GM13977 (cell line): Measurements from ENCODE around the gene HLF.

ENCODE experiments used
- DNase-seq: peaks from one replicate; pipeline ENCODE4 v3.0.0; 2012; ENCODE audit warnings: low spot score
- CTCF ChIP-seq: IDR thresholded peaks from 2 replicates; pipeline ENCODE4 v1.5.1; 2012; ENCODE audit warnings: mild to moderate bottlenecking, control low read depth; ENCODE audit not compliant: insufficient read depth; ENCODE audit errors: extremely low read depth, missing control alignments
- in situ Hi-C: fragments of 300-500 bp; cut with MboI; formaldehyde crosslinking; loops from one replicate; pipeline ENCODE4 v1.12.0; 2022; ENCODE audit warnings: low sequenced_read_pairs, low pct_unique_long_range_greater_than_20kb, mixed read lengths, inconsistent platforms; ENCODE audit not compliant: unreplicated experiment

The HLF gene

GRCh38 chr17:55245986-55246385 lies 18.8 kb upstream of the HLF start:
- TF ChIP-seq CTCF: no peak
- in situ Hi-C loops: no loop called here
- no peak for DNase-seq

GRCh38 chr17:55246583-55246982 lies 18.2 kb upstream of the HLF start:
- TF ChIP-seq CTCF: no peak
- in situ Hi-C loops: no loop called here

GRCh38 chr17:55248077-55248476 lies 16.7 kb upstream of the HLF start:
- no peak for DNase-seq
- no peak for TF ChIP-seq CTCF
- in situ Hi-C loops: no loop called here

More at GRCh38 chr17:55246583-55246982, 18.2 kb upstream of the HLF start:
- DNase-seq: no peak

- in situ Hi-C loops: no loop called here
- TF ChIP-seq CTCF: no peak
Measured at GRCh38 chr17:55249861-55250260, 14.9 kb upstream of the HLF start.

GRCh38 chr17:55254375-55254774 lies 10.4 kb upstream of the HLF start:
- in situ Hi-C loops: no loop called here
- TF ChIP-seq CTCF: no peak
- no peak for DNase-seq

More at GRCh38 chr17:55249861-55250260, 14.9 kb upstream of the HLF start:
- DNase-seq: no peak

- no peak for TF ChIP-seq CTCF
- no peak for DNase-seq
- in situ Hi-C loops: no loop called here
Measured at GRCh38 chr17:55258578-55259135, 6.1 kb upstream of the HLF start.

- in situ Hi-C loops: no loop called here
- no peak for DNase-seq
- TF ChIP-seq CTCF: no peak
Measured at GRCh38 chr17:55259684-55260111, 5.1 kb upstream of the HLF start.
